Cardiac septum (tissue), 1 donor: ENCODE results near the gene COX6A1. TPM values are rescaled to one million over a fixed set of nuclear protein-coding genes. Genes with fewer than 3 reads are reported as not detected.
A peak's percentile ranks its signal among the peaks of the same experiment; 100 is the strongest.

Experiments used
- DNase-seq: peaks from one replicate; pipeline ENCODE4 v3.0.0-alpha.2; 2020; ENCODE audit warnings: low spot score
- intact Hi-C: fragments of 100-400 bp; cut with DNase I; formaldehyde crosslinking; loops from one replicate; pipeline ENCODE4 v1.14.0; 2022
- long read RNA-seq: library from polyadenylated mRNA; unstranded; transcript quantifications from one replicate; pipeline ENCODE4 v2.0.0, GENCODE V29; 2021
- total RNA-seq: library from RNA; stranded (reverse); fragmentation: NEBNext Ultra II Directional; extraction: Animal tissue kit (Norgen Biotek cat#: 25700); gene quantifications from one replicate; pipeline ENCODE4 v1.2.1, GENCODE V29; 2021
- donor health status: DM: no; HTN: no; CAD: no.

The COX6A1 gene
- 232 TPM for total RNA-seq
- long read RNA-seq, transcript COX6A1-201 (3 exons, 572 nt) = major isoform, 81 of 82 reads
- long read RNA-seq, partial matches to known transcripts = 1 of 82 reads
- long read RNA-seq, other reads (novel, unspliced or antisense) = 0 of 82 reads

DNA sequence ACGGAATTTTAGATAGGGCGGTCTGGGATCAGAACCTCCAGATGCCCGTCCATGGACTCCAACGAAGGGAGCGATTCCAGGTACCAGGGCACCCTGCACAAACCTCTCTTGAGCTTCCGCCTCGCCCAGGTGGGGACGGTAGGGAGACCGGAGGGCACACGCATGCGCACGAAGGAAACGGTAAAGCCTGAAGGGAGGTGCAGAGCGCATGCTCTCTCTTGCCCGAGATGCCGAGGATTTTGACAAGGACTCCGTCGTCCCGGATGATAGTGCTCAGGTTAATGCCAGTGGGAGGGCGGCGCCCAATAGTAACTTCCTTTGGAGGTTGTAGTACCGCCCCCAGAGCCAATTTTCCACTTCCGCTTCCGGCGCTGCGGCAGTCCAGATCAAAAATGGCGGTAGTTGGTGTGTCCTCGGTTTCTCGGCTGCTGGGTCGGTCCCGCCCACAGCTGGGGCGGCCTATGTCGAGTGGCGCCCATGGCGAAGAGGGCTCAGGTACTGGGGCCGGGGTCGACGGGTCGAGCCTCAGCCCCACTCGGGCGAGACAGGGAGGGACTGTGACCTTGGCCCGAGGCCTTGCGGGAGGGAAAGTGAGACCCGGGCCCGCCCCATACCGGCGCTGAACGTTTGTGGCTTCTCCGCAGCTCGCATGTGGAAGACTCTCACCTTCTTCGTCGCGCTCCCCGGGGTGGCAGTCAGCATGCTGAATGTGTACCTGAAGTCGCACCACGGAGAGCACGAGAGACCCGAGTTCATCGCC, at the start of gene COX6A1:
TSS of gene COX6A1 (plus strand) at position 379 of the 760 bp plus-strand sequence. CDS start at position 393, 14 bp downstream.
- peak; percentile 97 for DNase-seq
- intact Hi-C loops = no loop called here

DNA sequence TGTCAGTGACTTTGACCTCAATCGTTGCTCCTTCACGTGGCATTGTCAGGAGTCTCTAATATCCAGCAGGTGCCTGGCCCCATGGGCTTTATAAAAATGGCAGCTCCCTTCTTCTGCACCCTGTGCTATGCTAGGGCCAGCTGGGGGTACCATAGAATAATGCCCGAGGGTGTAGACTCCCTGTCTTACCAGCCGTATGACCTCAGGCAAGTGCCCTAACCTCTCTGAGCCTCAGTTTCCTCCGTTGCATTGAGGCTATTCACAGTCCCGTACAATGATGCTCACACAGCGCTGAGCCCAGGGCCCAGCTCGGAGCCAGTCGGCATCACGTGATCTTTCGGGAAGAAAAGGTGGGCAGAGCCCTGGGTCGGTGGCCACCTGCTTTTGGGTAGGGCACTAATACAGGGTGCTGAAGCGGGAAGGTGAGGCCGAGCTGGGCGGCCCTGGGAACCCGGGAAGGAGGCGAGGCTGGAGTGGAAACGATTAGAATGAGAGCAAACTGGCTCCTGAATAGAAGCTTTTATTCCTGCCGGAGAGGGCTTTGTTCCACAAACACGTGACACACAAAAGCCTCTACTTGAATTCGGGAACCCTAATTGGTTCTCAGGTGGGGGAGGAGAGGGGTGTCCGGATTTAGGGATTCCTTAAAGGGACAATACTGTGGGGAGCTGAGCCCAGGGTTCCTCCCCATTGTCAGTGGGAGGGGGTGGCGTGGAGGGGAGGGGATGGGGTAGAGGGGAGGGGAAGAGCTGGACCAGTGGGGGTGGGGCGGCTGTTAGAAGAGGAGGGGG, 49.0 kb upstream of the COX6A1 start:
- intact Hi-C loops = no loop called here
- no peak for DNase-seq

DNA sequence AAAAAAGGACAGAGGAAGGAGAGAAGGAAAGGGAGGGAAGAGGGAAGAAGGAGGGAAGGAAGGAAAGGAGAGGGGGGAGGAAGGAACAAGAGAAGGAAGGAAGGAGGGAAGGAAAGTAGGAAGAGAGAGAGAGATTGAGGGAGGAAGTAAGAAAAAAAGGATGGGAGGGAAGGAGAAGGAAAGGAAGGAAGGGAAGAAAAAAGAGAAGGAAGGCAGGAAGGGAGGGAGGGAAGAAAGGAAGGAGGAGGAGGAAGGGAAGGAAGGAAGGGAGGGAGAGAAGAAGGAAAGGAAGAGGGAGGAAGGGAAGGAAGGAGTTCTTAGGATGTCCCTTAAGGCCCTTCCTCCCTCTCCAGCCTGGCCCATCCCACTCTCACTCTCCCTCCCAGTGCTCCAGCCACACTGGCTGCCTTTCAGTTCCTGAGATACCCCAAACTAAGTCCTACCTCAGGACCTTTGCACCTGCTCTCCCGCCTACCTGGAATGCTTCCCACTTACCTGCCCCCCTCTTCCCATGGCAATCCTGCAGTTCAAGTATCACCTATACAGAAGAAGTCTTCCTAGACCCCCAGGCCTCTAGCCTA, 47.3 kb upstream of the COX6A1 start:
- intact Hi-C loops = no loop called here

DNA sequence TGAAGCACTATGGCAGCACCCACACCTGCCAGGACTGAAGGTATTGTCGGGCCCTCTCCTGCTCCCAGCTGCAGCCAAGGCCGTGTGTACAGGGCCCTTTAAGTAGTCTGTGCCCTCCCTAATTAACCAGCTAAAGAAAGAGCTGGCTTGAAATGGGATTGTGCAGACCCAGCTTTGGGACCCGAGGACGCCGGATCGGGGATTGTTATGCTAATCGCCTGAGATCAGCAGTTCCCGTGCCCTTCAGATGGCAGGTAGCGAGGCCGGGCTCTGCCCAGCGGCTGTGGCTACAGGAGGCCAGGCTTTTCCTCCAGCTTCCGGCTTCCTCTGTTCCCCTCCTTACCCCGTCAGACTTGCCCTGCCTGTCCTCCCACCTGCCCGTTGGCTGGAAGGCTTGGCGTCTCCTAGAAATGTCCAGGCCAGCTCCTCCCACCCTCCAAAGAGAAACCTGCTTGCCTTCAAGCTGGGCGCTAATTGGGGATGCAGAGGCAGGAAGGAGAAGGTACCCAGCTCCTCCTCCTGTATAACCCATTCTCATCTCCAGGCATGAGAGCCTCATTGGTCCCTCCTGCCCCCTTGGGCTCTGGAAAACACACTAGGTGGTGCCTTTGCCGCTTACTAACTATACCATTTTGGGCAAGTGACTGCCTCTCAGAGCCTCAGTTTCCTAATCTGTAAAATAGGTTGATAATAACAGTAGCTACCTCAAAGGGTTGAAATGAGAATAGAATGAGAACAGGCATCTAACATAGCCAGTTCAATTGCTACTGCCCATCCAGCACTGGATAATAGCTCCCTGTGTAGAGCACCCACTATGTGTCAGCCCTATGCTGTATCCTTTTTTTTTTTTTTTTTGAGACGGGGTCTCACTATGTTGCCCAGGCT, 43.2 kb upstream of the COX6A1 start:
- intact Hi-C loops = no loop called here
- DNase-seq = no peak

More for the DNA sequence above, 47.3 kb upstream of the COX6A1 start:
- DNase-seq = no peak

DNA sequence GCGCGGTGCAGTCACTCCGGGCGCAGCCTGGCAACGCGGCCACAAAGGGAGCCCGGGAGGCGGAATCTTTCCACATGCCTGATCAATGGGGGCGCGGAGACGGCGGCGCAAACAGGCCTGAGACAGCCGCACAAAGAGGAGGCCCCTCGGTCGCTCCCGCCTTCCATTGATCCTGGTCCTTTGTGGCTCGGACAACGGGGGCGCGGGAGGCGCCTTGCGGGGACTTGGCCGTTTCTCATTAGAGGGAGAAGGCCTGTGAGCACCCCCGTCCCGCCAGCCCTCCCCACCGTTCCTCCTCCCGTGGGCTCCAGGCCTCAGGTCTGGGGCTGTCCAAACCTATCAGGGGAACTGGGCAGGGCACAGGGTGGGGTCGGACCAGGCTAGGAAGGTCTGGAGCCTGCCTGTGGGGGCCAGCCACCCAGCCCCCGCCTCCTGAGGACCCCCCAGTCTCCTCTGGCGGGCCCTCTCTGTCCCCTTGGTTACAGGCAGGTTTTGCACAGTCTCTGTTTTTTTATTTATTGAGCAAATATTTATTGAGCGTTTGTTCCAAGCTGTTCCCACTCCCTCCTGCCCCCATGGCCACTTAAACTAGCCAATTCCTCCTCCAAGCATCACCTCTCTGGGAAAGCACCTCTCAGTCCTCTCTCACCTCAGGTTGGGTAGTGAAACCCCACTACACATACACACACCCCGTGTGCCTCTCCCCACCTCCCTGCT, 39.9 kb upstream of the COX6A1 start:
- intact Hi-C loops = no loop called here
- DNase-seq = no peak

DNA sequence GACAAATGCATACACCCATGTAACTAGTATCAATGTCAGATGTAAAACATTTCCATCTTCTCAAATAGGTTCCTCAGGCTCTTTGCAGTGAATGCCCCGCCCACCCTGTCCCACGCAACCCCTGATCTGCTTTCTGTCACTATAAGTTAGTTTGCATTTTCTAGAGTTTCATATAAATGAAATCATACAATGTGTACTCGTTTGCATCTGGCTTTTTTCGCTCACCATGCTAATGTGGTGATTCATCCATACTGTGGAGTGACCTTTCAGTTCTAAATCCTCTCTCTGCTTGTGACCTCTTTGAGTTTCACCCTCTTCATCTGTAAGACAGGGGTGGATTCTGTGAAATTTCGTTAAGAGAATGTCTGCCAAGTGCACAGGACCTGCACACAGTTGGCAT, 38.4 kb upstream of the COX6A1 start:
- no peak for DNase-seq

DNA sequence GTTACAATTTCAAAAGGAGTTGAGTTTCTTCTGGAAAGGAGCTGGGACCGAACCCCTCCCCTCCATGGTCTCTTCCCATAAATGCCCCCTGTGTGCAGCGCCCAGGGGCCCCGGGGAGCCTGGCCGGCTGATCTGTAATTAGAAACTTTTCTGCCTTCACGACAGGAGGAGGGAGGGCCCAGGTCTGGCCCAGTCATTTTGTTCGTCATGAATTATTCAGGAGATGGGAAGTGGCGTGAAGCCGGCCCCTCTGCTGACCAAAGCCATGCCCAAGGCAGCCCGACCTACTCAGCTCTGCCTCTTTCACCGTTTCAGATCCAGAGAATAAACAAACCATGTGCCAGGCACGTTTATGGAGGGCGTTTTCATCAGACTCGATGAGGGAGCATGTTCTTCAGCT, 35.7 kb upstream of the COX6A1 start:
- no peak for DNase-seq

More for the DNA sequence above, 38.4 kb upstream of the COX6A1 start:
- intact Hi-C loops = no loop called here

DNA sequence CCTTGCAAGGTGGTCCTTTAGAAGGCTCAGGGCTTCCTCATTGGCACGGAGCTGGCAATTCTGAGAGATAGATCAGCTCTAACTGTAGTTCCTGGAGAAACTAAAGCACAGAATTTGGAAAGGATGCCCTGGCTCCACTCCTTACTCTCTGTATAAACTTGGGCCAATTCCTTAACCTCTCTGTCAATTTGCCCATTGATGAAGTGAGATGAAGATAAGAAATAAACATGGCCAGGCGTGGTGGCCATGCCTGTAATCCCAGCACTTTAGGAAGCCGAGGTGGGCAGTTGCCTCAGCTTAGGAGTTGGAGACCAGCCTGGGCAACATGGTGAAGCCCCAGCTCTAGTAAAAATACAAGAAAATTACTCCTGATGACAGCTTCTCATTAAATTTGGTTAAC, 34.0 kb upstream of the COX6A1 start:
- no peak for DNase-seq
- intact Hi-C loops = no loop called here

More for the DNA sequence above, 35.7 kb upstream of the COX6A1 start:
- intact Hi-C loops = no loop called here

DNA sequence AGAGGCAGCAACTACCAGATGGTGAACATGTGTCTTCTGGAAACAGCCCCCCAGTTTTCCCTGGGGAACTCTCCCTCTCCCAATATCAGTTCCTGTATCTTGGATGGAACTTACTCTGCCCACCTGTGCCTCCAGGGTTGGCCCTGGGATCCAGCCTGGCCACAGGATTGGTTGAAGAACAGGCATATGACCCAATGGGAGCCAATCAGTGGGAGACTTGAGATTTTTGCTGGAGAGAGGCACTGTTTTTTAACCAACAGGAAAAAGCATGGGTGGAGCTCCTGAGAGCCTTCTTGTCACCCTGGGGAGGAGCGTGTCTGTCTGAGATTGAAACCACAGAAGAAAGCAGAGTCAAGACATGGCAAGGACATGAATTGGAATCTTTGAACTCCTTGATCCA, 33.6 kb upstream of the COX6A1 start:
- intact Hi-C loops = no loop called here
- no peak for DNase-seq

DNA sequence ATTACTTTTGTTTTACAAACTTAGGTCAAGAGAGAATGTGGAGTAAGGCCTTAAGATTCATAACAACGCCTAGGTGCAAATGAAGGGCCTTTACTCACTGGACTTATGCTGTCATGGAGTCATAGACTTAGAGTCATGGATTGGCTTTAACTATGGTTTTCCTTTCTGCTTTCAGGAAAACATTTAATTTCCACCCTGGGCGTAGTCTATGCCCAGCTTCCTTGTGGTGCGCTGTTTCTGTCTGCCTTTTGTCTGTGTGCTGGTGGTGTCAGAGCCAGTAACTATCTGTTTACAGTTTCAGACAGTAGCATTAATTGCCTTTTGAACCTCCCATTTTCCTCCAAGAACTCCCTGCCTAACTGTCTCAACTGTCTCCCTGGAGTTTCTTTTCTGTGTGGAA, 31.8 kb upstream of the COX6A1 start:
- intact Hi-C loops = no loop called here
- no peak for DNase-seq

DNA sequence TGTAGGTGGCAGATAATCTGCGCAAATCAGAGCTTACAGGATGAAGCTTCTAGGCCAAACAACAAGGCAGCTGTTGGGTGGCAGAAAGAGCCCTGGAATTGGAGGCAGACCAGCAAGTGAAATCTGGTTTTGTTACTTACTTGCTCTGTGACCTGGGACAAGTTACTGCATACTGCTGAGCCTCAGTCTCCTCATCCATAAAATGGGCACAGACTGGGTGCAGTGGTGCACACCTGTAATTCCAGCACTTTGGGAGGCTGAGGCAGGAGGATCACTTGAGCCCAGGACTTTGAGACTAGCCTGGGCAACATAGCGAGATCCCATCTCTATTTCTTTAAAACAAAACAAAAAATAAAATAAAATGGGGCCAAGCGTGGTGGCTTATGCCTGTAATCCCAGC, 31.4 kb upstream of the COX6A1 start:
- intact Hi-C loops = no loop called here
- peak; percentile 17 for DNase-seq

DNA sequence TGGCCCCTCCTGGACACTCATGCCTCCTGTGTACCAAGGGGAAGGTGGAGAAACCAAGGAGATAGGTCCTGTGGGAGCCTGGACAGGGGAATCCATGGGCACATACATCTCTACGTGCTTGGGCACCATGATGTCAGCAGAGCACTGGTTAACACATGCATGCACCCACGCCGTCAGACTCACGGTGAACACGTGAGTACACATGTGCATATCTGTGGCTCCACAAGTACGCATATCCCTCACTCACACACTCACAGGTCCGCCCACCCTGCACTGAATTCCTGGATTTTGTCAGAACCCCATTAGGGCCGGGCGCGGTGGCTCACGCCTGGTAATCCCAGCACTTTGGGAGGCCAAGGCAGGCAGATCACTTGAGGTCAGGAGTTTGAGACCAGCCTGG, 29.1 kb upstream of the COX6A1 start:
- intact Hi-C loops = no loop called here
- DNase-seq = peak; percentile 61

DNA sequence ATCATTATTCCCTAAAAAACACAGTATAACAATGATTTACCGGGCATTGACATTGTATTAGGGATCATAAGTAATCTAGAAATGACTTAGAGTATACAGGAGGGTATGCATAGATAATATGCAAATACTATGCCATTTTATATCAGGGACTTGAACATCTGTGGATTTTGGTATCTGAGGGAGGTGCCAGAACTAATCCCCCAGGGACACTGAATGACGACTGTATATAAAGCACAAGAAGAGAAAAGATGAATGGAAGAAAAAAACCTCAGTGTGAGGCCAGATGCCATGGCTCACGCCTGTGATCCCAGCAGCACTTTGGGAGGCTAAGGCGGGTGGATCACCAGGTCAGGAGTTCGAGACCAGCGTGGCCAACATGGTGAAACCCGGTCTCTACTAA, 25.5 kb upstream of the COX6A1 start:
- DNase-seq = no peak
- intact Hi-C loops = no loop called here

DNA sequence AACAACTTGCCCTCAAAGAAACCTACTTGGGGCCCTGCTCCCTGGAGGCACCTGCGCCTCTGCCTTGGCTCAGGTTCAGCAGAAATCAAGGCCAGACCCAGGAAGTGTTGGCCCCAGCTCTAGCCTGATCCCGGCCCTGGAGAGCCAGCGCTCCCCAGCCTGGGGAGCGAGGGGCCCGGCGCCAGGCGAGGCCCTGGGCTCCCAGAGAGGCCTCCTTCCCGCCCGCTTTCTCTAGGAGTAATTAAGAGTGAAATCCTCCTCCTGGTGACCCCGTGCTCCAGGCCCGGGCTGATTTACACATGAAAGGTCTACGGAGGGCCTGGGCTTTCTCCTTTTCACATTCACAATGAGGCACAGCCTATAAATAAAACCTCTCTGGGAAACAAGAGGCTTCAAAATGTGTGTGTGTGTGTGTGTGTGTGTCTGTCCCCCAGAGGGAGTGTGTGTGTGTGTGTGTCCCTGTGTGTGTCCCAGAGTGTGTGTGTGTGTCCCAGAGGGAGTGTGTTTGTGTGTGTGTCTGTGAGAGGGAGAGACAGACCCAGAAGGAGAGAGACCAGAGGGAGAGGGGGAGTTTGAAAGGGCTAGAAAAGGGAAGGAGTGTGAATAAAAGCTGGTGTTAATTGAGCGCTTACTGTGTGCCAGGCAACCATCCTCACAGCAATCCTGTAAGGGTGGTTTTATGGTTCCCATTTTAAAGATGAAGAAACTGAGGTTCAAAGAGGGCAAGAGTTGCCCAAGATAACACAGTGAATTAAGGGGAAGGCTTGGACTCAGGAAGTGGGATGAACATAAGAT, 23.8 kb upstream of the COX6A1 start:
- DNase-seq = no peak

DNA sequence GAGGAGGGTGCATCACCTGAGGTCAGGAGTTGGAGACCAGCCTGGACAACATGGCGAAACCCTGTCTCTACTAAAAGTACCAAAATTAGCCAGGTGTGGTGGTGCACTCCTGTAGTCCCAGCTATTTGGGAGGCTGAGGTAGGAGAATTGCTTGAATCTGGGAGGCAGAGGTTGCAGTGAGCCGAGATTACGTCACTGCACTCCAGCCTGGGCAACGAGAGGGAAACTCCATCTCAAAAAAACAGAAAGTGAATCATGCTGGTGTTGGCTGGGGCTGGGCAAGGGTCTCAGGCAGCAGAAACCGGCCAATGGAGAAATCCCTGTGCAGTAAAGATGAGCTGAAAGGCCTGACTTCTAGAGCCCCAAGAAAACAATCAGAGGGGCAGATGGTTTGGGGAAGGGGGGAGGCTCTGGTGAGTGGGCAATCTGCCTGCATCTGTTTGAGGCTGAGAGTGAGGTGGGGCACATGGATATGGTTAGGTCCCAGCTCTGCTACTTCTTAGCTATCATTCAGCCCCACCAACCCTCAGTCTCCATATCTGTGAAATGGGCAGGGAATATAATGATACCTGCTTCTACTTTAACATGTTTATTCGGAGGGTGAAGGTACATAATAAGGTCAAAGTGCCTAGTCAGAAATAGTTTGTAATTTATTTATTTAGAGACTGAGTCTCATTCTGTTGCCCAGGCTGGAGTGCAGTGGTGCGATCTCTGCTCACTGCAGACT, 21.3 kb upstream of the COX6A1 start:
- intact Hi-C loops = no loop called here
- no peak for DNase-seq

More for the DNA sequence above, 23.8 kb upstream of the COX6A1 start:
- intact Hi-C loops = no loop called here

DNA sequence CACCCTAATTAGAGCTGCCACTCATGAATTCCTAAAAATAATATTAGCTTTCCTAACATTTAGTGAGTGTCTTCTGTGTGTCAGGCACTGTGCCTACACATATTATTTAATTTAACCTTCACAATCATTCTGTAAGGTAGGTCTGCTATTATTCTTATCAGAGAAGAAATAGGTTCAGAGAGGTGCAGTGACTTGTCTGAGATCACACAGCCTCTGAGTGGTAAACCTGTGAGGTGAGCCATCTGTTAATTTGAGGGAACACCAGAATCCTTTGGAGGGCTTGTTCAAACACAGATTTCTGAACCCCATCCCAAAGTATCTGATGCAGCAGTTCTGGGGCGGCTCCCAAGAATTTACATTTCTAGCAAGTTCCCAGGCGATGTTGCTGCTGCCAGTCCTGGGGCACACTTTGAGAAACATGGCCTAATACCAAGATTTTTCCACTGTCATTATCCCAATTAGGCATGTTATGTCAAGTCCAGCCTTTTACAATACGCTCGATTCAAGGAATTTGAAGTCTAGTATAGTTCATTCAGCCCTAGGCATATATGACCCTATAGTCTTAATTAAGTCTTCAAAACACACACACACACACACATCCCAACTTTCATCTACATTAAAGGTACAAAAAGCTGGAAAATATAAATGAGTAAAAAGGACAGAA, 19.9 kb upstream of the COX6A1 start:
- DNase-seq = no peak
- intact Hi-C loops = no loop called here

DNA sequence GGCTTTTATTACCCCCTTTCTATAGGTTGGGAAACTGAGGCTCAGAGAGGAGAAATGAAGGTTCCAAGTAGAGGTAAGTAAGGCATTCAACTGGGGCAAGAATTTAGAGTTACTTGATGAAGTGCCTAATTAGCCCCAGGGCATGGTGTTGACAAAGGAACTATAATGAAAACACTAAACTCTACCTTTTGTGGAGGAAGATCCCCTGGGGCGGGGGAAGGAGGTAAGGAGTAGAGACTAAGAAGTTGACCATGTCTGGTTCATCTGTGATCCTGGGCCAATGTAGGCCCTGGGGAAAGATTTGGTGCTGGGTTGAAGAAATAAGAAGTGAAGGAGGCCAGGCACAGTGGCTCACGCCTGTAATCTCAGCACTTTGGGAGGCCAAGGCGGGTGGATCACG, 16.2 kb upstream of the COX6A1 start:
- intact Hi-C loops = no loop called here
- peak; percentile 19 for DNase-seq
